SIG-M5 treated with dmso at 0.1 percent for 504 hours (cell line): ENCODE data around the gene CLEC3B.
A peak's percentile ranks its signal among the peaks of the same experiment; 100 is the strongest.
"Not testable (repeated sequence)": the region's sequence is repeated elsewhere in the genome, so short reads cannot be mapped to it uniquely, and the experiment has no call there.

Experiments
- DNase-seq: peaks from one replicate; lab custom pipeline; 2025; ENCODE audit not compliant: unreplicated experiment; lab: John Stamatoyannopoulos, UW

Gene CLEC3B, protein sequence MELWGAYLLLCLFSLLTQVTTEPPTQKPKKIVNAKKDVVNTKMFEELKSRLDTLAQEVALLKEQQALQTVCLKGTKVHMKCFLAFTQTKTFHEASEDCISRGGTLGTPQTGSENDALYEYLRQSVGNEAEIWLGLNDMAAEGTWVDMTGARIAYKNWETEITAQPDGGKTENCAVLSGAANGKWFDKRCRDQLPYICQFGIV

DNA sequence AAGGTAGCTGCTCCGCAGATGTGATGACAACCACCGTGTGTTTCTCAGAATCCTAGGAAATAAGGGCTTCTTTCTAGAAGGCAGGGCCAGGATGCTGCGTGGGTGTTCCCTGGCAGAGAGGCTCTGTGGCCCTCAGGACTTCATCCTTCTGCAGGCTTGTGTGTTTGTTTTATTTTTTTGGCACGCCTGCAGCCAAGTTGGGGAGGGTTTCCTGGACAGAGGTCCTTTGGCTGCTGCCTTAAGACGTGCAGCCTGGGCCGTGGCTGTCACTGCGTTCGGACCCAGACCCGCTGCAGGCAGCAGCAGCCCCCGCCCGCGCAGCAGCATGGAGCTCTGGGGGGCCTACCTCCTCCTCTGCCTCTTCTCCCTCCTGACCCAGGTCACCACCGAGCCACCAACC is at the start of gene CLEC3B:
Gene CLEC3B, plus strand, starts transcription at position 266 of the 400 bp plus-strand sequence. Its CDS starts 60 bp downstream, at position 326.
- no peak for DNase-seq

DNA sequence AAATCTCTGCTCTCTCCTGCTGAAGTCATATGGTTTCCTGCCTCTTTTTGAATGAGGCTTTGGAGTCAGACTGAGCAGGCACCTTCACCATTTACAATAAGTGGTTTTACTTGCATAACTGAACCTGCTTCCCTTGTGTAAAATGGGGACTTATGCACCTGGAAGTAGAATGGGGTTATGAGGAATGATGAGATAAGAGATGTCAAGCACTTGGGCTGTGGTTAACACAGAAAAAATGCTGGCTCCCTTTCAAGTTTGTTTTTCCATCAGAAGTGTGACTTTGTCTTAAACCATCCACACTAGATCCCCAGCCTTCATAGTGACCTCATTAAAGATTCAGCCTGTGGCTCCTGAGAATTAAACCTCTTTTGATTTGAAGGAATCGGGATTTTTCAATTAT is 44.9 kb upstream of the CLEC3B start:
- no peak for DNase-seq

DNA sequence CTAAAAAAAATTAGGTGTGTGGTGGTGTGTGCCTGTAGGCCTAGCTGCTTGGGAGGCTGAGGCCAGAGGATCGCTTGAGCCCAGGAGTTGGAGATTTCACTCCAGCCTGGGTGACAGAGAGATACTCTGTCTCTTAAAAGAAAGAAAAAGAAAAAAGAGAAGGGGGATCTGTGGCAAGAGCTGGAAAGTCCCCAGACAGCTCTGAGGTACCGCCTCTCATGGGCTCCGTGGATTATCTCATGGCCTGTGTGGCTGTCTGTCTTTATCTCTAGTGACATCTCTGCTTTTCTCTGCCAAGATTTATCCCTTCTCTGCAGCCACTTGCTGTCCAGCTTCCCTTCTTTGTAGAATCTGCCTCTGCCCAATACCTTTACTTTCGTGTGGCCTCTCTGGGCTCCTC is 44.4 kb upstream of the CLEC3B start:
- DNase-seq, result no peak

DNA sequence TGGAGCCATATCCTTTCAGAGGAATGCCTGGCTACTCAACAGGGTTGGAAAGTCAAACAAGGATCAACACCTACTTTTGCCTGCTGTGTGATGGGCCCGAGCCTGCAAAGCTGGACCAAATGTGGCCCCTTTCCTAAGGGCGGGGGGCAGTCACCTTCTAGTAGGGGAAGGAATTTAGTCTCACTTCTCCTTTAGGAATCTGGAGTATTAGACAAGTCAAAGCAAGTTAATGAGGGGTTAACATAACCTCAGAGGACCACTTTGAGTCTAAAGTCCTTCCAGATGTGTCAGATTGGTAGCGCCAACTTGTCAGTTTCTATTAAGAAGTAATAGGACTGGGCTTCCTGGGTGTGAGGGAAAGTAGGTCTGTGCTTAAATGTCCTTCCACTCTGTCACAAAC is 43.3 kb upstream of the CLEC3B start:
- DNase-seq, result no peak

DNA sequence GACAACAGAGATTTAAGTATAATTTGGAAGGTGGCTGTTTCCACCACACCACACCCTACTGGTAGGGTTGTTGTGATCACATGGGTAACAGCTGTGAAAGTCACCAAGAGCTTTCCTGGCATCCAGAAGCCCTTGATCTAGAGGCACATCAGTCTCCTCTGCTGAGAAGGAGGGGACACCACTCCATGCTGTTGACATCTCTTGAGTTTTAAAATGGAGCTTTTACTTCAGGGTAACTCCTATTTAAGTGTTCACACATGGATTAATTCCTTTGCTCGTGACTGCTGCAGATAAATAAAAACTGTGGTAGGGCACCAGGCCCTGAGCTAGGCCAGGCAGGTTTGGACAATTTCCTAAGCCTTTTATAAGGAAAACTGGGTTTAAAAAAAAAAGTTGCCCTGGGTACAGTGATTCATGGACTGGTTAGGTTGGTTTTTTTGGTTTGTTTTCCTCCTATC is 42.6 kb upstream of the CLEC3B start:
- no peak for DNase-seq

DNA sequence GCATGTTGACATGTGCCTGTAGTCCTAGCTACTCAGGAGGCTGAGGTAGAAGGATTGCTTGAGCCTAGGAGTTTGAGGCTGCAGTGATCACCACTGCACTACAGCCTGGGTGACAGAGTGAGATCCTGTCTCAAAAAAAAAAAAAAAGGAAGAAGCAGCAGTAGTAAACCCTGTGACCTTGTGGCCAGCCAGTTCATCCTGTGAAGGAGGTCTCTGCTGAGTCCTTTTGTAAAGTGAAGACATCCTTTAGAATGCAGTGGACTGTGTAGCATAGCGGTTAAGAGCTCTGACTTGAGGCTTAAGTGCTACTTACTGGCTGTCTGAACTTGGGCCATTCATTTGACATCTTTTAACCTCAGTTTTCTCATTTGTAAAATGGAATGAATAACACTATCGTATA is 41.8 kb upstream of the CLEC3B start:
- peak; percentile 15 for DNase-seq

DNA sequence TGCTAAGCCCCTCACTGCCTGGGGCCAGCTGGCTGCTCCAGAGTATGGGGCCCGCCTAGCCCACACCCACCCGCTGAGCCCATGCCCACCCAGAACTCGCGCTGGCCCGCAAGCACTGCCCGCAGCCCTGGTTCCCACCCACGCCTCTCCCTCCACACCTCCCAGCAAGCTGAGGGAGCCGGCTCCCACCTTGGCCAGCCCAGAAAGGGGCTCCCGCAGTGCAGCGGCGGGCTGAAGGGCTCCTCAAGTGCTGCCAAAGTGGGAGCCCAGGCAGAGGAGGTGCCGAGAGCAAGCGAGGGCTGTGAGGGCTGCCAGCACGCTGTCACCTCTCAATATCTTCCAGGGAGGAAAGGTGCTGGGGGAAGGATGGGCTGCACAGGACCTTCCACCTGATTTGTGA is 39.8 kb upstream of the CLEC3B start:
- DNase-seq, result not testable (repeated sequence)

DNA sequence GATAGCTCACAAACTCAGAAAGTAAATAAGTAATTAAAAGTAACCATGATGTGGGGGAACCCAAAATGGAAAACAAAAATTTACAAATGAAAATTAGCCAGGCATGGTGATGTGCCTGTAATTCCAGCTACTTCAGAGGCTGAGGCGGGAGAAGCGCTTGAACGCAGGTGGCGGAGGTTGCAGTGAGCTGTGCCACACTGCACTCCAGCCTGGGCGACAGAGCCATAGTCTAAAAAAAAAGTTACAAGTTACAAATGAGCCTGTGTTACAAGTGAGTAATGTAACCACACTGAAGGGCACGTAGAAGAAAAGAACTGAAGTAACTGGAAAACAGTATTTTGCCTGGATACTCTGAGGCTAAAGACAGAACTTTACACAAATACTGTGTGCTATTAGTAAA is 38.8 kb upstream of the CLEC3B start:
- DNase-seq, result no peak

DNA sequence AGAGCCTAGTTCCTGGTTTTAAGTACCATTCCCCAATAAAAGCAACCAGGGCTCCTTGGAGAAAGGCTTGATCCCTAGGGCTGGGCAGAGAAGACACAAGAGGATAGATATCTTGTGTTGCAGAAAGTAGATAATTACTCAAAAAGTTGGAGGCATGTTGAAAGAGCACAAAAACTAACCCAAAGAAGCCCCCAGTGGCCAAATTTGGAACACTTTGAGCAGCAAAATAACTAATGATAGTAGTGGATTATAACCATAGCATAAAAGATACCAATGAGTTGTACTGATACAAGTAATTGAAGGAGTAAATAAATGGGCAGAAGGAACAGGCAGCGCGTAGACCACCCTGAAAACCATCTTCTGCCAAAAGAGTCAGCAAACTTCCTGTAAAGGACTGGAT is 38.0 kb upstream of the CLEC3B start:
- DNase-seq, result peak; percentile 48

DNA sequence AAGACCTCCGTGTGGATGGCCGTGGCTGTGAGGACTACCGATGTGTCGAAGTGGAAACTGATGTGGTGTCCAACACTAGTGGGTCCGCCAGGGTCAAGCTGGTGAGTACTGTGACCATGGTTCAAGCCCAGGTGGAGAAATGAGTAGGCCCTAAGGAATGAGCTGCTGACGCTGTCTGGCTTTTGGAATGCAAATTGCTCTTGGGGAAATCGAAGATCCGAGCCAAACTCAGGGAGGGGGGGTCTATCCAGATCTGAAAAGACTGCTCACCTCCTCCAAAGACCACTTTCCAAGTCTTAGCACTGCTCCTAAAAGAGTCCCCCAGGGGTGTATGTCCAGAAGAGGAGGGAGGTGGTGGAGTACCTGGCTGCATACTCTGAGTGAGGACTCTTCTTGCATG is 37.0 kb upstream of the CLEC3B start:
- no peak for DNase-seq

DNA sequence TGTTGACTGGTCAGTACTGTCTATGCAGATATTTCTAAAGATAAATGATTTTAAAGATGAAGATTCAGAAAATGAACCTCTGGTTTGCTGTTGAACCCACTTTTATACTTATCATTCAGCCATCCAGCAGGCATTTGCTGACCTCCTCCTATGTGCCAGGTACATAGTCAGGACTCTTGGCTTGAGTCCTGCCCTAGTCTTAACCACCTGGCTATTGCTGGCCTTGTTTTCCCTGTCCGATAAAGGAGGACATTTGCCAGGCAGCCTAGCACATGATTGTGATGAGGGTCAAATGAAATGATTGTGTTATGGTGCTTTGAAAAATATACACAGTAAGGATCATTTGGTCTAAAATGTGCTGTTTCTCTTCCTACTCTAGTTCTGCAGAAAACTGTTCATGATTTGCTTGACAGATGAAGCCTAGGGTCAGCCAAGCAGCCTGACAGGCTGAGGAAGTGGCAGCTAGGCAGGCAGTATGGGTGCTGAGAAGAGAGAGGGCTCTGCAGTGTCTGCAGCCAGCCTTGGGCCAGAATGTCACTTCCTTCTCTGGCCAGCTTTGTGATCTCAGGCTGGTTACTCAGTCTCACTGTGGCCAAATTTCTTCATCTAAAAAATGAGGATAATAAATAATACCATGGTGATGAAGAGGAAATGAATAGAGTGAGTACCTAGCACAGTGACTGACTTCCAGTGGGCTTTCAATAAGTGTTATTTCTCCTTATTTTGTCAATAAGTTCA is 36.3 kb upstream of the CLEC3B start:
- DNase-seq, result no peak

DNA sequence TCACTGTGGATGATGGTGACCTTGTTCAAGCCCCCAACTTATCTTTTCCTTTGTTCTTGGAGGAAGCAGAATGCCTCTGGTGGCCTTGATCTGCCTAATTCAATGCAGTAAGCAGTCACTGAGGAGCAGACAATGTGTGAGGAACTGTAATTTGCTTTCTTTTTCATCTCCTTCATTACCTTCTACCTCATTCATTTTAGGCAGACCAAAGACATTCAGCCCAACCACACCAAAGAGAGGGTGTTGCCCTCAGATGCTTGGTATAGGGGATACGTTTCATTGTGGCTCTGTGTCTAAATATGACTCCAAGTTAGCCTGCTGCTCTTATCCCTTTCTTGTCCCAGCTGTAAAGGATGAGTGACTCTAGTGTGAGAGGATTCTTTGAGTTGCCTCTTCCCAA is 34.8 kb upstream of the CLEC3B start:
- no peak for DNase-seq

DNA sequence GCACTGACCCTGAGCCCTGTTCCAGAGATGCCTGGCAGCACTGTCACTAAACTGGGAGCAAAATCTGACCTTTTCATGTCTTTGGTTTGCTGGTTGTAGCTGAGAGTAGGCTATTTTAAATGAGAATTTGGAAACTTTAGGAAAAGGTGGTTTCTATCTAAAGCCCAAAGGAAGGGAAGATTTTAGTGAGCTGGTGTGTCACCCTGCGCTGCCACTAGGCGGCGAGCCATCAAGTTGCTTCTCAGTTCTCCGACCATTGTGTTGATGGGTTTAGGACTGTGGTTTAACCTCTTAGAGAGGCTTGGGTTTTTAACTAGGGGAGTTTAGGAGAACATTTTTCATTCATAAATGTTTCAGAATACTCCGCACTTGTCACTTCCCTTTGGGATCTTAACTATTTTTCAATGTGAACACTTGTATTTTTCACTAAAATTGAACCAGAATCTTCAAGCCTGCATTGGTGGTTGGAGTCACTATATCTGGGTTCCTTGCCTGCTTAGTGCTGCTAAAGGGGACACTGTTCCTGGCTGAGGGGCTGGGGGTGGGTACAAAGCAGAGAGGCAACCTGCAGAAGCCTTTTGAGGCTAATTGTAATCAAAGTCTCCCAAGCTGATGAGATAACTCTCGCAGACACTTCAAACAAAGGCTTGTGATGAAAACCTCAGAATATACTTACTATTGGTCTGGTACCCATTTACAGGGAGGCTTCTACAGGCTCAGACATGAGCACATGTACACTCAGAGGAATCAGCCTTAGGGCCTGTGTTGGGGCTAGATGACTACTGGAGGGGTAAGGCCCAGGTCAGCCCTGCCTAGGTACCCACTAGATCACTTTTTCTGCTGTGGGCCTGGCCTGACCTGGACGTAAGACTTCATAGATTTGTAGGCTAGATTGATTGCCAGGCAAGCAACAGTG is 33.3 kb upstream of the CLEC3B start:
- peak; percentile 34 for DNase-seq

DNA sequence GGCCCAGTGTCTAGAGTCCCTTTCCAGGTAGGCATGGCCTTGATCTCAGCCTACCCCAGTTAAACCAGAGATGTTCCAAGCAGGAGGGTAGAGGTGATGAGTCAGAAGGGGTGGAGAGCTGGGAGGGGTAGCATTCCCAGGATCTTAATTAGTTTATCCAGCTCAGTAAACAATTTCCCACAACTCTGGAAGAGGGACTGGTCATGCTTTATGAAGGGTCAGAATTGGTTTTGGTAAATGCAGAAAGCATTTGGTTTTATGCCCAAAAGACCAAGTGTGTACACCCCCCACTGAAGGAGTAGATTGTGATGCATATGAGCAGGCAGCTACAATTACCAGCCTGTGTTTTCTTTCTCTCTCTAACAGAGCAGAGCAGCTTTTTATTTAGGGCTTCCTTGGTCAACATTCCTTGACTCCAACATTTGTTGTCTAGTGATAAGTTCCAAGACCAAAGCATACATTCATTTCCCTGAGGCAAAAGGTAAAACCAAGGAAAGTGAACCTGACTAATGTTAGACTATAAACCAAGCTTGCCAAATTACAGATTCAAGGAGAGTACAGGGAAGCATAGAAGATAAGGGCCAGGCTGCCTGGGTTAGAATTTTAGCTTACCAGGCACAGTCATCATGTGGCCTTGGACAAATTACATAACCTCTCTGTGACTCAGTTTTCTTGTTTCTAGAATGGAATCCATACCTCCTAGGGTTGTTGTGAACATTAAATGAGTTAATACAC is 32.5 kb upstream of the CLEC3B start:
- no peak for DNase-seq

DNA sequence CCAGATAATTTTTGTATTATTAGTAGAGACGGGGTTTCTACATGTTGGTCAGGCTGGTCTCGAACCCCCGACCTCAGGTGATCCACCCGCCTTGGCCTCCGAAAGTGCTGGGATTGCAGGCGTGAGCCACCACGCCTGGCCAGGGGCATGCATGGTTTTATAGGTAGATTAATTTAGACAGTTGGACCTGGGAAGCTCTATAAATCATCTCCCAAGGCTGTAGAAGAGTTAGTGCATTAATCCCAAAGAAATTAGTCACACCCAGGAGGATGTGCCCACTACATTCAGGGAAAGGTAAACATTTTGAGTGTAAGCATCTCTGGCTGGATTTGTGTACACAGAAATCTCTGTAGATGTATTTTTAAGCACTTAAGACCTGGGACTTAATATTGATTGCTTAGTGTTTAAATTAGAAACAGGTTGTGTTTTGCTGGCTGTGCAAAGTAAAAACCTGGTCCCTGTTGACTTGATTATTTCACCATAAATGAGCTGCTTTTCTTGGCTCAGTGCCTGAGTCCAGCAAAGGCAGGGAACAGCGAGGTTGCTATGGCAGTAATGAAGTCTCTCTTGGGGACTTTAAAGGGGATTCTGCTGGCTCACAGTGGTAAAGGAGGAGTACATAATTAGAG is 30.8 kb upstream of the CLEC3B start:
- DNase-seq, result no peak

DNA sequence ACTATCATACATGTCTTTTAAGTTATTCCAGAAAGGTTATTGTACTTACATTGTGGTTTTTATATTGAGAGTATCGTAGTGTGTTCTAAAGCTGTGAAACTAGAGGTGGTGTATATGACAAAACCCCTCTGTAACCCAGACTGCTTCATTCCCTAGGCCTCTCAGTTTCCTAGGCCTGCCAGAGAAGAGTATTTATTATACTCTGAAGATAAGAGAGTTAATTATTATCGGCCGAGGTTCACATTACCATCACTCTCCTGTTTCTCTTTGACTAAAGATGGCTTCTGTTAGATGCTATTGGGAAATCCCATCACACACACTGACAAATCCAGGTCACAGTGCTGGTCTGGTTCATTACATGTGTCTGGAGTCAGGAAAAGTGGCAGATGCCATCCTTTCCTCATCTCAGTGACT is 29.5 kb upstream of the CLEC3B start:
- DNase-seq, result no peak

DNA sequence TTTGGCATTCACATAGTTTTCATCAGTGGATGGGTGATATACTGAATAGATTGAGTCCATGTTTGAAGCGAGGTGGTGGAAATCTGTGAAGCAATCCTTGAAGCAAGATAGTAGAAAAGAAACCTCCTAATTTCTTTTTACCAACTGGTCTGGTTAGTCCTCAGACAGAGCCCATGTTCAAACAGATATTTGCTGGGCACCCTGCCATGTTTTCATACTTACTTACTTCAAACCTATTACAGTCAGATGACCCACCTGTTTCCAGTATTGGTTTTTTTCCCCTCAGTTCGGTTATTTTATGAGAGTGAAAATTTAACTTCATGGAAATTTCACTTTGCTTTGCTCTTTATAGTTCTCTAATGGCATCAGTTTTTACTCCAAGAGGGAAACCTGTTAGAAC is 26.3 kb upstream of the CLEC3B start:
- DNase-seq, result no peak

DNA sequence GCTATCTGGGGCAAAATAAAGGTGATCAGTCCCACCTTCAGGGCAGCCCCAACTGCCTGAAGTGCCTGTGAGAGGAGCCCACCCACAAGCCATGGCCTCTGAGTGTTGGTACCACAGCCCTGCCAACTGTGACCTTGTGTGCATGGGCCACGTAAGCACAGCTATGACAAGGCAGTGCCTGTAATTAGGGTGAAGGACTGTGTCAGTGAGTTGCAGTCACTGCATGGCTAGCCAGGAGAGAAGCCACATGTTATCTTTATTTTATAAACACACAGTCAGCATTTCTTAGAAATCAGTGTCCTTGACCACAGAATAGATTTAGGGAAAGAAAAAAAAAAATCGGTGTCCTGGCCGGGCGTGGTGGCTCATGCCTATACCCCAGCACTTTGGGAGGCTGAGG is 25.3 kb upstream of the CLEC3B start:
- no peak for DNase-seq

DNA sequence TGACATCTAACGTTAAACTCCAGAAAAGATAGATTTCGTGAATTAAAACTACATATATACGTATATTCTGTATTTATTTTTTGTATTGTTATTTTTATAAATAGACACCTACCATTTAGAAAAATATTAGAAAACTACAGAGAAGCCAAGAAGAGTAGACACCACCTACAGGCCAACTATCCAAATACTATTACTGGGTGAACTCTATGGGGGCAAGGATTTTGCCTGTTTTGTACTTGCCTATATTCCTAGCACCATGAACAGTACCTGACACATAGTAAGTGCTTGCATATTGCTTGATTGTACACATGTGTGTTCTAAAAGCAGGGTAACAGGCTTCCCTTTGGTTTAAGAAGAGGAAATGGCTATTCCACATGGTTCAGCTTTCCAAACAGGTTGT is 24.4 kb upstream of the CLEC3B start:
- DNase-seq, result no peak

DNA sequence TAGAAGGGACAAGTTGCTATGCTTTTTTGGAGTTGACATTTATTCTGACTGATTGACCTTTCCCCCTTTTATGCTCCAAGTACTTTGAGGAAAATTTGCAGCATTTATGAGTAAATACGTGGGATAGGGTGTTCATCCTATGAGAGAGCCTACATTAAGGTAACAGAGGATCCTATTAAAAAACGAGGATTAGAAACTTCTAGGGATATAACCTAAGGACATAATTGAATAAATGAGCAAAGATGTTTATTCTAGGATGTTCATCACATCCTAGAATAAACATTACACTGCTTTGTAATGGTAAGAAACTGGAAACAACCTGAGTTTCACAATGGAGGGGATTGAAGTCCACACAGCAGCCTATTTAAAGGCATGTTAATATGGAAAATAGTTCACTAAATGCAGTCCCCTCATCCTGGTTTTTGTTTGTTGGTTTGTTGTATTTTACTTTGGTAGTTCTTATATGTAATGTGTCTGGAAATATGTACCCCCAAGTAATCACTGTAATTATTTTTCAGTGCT is 23.9 kb upstream of the CLEC3B start:
- DNase-seq, result no peak
